HG02623 (cell line): ENCODE results near the gene ZNF414.
"Not testable (repeated sequence)": the region's sequence is repeated elsewhere in the genome, so short reads cannot be mapped to it uniquely, and the experiment has no call there.

Experiments
- ATAC-seq: cut with Tn5 transposase; IDR thresholded peaks from one replicate; pipeline ENCODE4 v1.9.1; 2021; ENCODE audit warnings: moderate library complexity; ENCODE audit not compliant: unreplicated experiment

The ZNF414 gene, protein sequence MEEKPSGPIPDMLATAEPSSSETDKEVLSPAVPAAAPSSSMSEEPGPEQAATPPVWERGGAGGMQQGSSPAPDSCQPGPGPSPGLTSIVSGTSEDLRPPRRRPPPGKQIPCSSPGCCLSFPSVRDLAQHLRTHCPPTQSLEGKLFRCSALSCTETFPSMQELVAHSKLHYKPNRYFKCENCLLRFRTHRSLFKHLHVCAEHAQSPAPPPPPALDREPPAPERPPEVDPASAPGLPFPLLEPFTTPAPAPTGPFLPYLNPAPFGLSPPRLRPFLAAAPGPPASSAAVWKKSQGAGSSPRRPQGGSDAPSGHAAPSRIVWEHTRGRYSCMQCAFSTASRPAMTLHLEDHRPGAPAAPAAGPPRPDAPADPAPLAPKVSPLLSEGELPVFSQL

DNA sequence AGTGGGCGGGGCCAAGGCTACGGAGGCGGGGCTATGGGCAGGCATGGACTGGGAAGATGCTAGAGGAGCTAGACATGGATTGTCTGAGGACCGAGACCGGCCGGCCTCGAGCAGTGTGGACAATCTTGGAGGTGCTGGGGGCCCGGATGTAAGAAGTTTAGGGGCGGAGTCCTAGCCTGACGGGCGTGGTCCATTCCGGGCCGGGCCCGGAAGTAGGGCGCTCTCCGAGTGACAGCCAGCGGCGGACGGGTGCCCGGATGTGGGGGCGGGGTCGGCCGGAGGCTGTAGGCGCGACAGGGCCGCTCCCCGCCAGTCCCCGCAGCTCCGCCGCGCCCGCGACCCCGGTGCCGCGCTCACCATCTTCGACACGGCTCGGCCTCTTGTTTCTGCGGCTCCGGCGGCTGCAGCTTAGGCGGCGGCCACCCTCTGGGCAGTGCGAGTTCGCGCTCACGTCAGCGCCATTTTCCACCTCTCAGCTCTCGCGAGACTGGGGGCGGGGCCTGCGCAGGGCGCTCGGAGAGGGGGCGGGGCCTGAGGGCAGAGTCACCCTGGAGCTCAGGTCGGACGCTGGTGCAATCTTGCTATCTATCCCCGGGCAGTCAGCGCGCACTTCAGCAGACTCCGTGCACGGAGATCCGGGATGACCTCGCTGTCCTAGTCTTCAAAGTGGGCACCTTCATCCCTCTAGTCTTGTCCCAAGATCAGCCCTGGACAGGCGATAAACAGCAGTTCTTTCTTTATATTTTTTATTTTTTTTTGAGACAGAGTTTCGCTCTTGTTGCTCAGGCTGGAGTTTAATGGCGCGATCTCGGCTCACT lies at the start of gene ZNF414:
ZNF414 (minus strand) TSS at position 481 of the 818 bp plus-strand sequence; CDS start at position 360, 121 bp downstream.
- peak; percentile 86 for ATAC-seq

- no peak for ATAC-seq
Observed at GRCh38 chr19:8561075-8561764, 47.3 kb upstream of the ZNF414 start.

DNA sequence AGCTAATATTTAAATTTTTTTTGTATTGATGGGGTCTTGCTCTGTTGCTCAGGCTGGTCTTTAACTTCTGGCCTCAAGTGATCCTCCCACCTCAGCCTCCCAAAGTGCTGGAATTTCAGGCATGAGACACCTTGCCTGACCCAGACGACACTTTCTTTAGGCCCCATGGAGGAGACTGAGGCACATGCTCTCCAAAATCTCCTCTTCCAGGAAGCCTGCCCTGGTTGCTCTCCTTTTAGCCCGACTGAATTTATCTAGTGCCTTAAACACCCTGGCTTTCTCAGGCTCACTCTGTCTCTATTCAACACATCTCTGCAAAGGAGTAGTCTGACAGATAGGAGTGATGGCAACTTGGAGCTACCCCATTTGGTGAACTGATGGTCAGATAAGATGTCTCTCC lies 44.4 kb upstream of the ZNF414 start:
- ATAC-seq = no peak

DNA sequence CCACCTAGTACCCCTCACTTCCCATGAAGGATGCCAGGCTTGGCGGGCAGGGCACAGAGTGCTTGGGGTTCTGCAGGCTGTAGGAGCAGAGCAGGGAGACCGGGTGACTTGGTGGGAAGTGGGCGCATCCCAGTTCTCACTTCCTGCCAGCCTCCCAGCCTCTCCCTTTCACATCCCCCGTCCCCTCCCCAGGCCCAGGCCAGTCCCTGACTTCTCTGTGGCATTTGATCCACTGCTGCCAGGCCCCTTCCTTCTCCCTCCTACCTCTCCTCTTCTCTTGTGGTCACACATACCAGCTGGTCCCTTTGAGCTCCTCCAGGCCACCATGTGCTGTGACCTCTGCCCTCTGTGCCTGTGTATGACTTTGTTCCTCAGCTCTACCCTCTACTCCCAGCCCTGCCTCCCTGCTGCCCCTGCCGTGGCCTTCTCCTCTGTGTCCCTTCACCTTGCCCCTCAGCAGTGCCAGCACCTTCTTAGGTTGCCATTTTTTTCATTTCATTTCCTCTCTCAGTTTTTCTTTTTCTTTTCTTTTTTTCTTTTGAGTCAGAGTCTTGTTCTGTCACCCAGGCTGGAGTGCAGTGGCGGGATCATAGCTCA lies 43.8 kb upstream of the ZNF414 start:
- no peak for ATAC-seq

DNA sequence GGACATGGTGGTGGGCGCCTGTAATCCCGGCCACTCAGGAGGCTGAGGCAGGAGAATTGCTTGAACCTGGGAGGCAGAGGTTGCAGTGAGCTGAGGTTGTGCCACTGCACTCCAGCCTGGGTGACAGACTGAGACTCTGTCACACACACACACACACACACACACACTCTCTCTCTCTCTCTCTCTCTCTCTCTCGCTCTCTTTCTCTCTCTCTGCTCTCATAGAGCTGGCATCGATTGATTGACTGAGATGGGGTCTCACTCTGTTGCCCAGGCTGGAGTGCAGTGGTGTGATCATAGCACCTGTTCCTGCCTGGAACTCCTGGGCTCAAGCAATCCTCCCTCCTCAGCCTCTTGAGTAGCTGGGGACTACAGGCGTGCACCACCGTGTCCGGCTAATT lies 39.8 kb upstream of the ZNF414 start:
- not testable (repeated sequence) for ATAC-seq

DNA sequence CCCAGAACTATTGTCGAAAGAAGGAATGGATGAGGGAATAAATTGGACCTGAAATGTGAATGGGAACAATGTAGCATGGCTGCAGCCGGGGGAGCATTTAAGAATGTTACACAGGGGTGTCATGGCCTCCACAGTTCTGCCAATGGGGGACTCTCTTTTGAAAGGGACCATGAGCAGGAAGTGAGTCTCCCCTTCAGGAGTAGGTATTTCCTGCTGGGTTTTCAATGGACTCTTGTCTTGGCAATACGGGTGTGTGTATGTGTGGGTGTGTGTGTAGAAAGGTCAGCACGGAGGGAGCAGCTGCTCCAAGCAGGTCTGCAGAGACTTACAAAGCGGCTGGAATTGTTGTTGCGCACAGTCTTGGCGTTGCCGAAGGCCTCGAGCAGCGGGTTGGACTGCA lies 38.8 kb upstream of the ZNF414 start:
- no peak for ATAC-seq

DNA sequence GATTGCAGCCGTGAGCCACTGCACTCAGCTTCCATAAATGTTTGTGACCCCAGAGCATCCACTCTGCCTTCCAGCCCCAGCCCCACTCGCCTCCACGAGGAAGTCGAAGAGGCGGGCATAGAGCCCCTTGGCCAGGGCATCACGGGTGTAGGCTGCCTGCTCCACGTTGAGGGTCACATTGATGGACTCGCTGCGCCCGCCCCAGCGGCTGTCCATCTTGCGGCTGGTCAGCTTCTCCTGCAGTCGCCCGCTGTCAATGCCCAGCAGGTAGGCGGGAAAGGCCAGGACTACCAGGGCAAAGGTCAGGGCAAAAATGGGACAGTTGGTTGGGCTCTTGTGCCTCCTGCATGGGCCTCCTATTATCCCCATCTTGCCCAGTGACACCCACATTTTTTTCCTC lies 36.1 kb upstream of the ZNF414 start:
- no peak for ATAC-seq

- ATAC-seq = no peak
Observed at GRCh38 chr19:8545743-8546142, 31.8 kb upstream of the ZNF414 start.

- no peak for ATAC-seq
Observed at GRCh38 chr19:8544168-8544567, 30.2 kb upstream of the ZNF414 start.

DNA sequence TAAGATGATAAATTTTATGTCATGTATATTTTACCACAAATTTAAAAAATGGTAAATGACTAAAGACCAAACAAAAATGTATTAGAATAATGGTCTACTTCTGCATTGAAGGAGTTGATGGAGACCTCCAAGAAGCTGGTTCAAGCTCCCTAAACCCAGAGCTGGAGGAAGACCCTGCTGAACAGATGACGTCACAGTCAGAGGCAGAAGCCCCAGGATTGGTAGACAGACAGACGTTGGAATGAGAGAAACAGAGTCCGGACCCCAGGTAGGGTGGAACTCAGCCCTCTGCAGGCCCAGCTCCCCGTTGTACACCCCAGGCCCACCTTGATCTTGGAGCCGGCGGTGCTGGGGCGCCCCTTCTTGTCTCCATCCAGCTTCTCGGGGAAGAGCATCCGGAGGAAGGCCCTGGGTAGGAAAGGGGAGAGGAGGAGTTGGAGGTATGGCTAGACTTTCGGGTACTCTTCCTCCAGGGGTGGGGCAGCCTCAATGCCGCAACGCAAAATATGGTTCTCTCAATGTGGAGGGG lies 25.7 kb upstream of the ZNF414 start:
- ATAC-seq = no peak

DNA sequence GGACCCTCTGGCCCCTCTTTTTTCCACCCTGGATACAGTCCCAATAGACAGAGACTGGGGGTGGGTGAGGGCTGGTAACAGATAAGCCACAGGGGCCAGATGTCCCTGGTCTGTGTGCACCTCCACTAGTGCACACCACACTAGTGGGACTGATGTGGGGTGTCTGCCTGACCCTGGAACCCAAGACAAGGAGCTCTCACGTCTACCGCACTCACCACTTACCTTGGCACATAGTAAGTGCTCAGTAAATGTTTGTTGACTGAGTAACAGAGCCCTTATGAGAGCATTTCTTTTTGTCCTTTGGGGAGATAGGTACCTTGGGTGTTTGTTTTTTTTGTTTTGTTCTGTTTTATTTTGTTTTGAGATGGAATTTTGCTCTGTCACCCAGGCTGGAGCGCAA lies 23.1 kb upstream of the ZNF414 start:
- ATAC-seq = no peak

GRCh38 chr19:8536282-8536681 lies 22.3 kb upstream of the ZNF414 start:
- ATAC-seq = no peak

DNA sequence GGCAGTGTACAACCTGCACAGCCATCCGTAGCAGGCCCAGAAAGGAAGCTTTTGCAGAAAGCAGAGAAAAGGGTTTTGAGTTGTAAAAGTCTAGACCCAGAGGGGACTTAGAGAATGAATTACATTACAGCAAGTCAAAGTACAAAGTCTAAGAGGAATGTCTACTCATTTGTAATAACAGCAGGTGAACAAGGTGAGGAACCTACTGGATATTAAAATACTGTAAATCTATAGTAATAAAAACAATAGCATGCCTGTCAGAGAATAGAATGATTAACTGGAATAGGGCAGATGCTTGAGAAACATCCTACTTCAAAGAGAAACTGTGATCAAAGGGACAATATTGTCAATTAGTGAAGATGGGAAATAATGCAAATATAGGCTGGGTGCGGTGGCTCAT lies 18.3 kb upstream of the ZNF414 start:
- ATAC-seq = no peak

GRCh38 chr19:8531470-8531869 lies 17.5 kb upstream of the ZNF414 start:
- ATAC-seq = no peak

DNA sequence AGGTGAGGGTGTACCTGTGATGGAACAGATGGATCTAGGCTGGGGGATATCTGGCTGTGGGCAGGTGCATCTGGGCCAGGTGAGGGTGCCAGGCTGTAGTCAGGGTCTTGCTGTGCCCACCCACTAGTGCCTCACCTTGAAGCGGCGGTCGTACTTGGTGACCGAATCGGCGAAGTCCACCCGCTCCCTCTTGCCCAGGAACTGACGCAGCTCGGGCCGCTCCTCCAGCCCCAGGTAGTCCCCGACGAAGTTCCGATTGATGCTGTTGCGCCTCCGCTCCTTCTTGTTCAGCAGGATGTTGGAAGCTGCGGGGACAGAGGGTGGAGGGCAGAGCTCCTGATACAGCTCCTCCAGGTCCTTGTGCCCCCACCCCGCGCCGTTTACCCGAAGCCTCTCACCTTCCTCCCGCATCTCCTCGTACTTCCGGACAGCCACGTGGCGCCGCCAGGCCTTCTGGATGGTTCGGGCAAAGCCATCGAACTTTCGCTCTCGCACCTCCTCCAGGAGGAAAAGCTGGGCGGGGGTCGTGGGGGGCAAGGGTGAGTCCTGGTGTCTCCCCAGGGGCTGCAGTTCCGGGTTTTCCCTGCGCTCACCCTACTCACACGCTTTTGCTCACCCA lies 16.2 kb upstream of the ZNF414 start:
- no peak for ATAC-seq

GRCh38 chr19:8529369-8530006 lies 15.5 kb upstream of the ZNF414 start:
- ATAC-seq = no peak

DNA sequence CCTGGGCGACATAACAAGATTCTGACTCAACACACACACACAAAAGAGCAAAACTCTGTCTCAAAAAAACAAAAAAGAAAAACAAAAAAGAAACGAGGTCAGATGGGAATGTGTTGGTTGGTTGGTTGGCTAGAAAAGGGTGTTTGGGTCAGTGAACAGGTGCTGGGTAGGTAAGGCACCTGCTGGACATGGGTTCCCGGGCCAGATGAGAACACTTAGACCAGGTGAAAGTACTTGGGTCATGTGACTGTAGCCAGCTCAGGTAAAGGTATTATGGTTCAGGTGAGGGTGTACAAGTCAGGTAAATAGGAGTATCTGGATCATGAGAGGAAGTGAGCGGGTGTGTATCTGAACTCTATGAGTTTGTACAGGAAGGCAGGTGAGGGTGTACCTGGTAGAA lies 14.5 kb upstream of the ZNF414 start:
- ATAC-seq = no peak

DNA sequence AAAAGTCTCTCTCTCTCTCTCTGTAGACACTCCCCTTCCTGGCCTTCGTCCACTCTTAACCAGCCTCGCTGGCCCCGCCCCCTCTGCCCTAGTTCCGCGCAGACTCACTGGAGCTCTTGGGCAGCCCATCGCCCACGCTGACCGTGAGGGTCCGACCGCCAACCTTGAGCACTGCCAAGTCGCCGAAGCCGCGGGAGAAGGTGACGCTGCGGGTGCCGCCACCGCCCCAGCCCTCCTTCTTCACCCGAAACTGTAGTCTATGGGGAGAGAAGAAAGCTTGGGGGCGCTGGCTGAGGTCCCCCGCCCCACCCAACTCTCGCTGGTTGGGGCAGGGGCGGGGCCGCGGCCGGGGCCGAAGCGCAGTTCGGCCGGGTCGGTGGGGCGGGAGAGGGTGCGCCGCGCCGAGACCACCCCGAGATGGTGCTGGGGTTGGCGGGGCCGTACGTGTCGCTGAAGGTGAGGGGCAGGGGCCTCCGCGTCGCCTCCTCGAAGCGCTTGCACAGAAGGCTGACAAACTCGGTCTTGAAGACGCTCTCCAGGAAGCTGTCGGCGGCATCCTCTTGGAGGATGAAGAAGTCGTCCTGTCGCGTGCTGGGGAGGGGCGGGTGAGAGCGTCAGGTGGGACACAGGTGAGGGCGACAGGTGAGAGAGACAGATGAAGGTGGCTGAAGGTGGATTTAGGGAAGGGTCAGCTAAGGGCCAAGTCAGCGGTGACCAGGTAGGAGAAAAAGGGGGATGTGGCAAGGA lies 12.6 kb upstream of the ZNF414 start:
- ATAC-seq = no peak

GRCh38 chr19:8525401-8525684 lies 11.4 kb upstream of the ZNF414 start:
- ATAC-seq = no peak

DNA sequence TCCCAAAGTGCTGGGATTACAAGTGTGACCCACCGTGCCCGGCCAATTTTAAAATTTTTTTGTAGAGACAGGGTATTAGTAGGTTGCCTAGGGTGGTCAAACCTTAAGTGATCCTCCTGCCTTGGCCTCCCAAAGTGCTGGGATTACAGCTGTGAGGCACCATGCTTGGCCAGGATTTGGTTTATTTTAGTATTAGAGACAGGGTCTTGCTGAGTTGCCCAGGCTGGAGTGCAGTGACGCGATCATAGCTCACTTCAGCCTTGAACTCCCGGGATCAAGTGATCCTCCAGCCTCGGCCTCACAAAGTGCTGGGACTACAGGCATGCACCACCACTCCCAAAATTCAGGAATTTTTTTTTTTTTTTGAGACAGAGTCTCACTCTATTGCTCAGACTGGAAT lies 5.4 kb upstream of the ZNF414 start:
- no peak for ATAC-seq
